OCI-LY3 (cell line): ENCODE results near the gene ANKRD33.

Experiments used
- H2AFZ ChIP-seq: fragments of 200-600, 300-600 bp; shearing (Covaris generic); 2 replicates; pipeline ENCODE4 v1.6.0; 2014; ENCODE audit warnings: antibody characterized with exemption, low read depth, low read length
- H3K27ac ChIP-seq: fragments of 200-600, 300-600 bp; sonication (generic); 2 replicates; pipeline ENCODE4 v1.5.1; 2014; ENCODE audit warnings: mild to moderate bottlenecking, low read length, moderate library complexity, mixed read lengths
- H3K27me3 ChIP-seq: fragments of 200-600, 300-600 bp; sonication (generic); 2 replicates; pipeline ENCODE4 v1.6.1; 2014; ENCODE audit warnings: low read depth, low read length, mixed read lengths
- H3K36me3 ChIP-seq: fragments of 200-600, 300-600 bp; sonication (generic); replicated peaks from 2 replicates; pipeline ENCODE3; 2014; ENCODE audit warnings: low read depth, low read length, mixed read lengths
- H3K4me1 ChIP-seq: fragments of 300-600, 200-600 bp; sonication (generic); 2 replicates; pipeline ENCODE4 v1.6.1; 2014; ENCODE audit warnings: low read length, mixed read lengths
- H3K4me2 ChIP-seq: fragments of 200-600, 300-600 bp; sonication (generic); 2 replicates; pipeline ENCODE4 v1.6.1; 2014; ENCODE audit warnings: low read length, mixed read lengths
- H3K4me3 ChIP-seq: fragments of 300-600, 200-600 bp; sonication (generic); 2 replicates; pipeline ENCODE4 v1.5.1; 2014; ENCODE audit warnings: antibody characterized with exemption, mild to moderate bottlenecking, low read length, moderate library complexity
- H3K79me2 ChIP-seq: fragments of 300-600, 200-600 bp; shearing (Covaris generic); 2 replicates; pipeline ENCODE4 v1.6.1; 2014; ENCODE audit warnings: mild to moderate bottlenecking, low read length, mixed read lengths
- H3K9ac ChIP-seq: fragments of 300-600, 200-600 bp; shearing (Covaris generic); 2 replicates; pipeline ENCODE4 v1.6.0; 2014; ENCODE audit warnings: mild to moderate bottlenecking, low read length, moderate library complexity
- H3K9me3 ChIP-seq: fragments of 200-600, 300-600 bp; shearing (Covaris generic); 2 replicates; pipeline ENCODE4 v1.6.1; 2014; ENCODE audit warnings: low read length, mixed read lengths; ENCODE audit not compliant: insufficient read depth
- H4K20me1 ChIP-seq: fragments of 200-600, 300-600 bp; sonication (generic); 2 replicates; pipeline ENCODE4 v1.6.1; 2016; ENCODE audit warnings: low read length, mixed read lengths; ENCODE audit not compliant: insufficient read depth
- EZH2phosphoT487 ChIP-seq: fragments of 200-600 bp; shearing (Covaris generic); IDR thresholded peaks from 2 replicates; pipeline ENCODE4 v1.6.1; 2018; ENCODE audit warnings: antibody characterized with exemption, mixed run types, low read depth
- TF ChIP-seq, protein P1 (sequence below): fragments of 200-600, 300-600 bp; sonication (generic); IDR thresholded peaks from 2 replicates; pipeline ENCODE4 v1.5.1; 2014; ENCODE audit warnings: antibody characterized with exemption, low read length, low read depth

The ANKRD33 gene

DNA sequence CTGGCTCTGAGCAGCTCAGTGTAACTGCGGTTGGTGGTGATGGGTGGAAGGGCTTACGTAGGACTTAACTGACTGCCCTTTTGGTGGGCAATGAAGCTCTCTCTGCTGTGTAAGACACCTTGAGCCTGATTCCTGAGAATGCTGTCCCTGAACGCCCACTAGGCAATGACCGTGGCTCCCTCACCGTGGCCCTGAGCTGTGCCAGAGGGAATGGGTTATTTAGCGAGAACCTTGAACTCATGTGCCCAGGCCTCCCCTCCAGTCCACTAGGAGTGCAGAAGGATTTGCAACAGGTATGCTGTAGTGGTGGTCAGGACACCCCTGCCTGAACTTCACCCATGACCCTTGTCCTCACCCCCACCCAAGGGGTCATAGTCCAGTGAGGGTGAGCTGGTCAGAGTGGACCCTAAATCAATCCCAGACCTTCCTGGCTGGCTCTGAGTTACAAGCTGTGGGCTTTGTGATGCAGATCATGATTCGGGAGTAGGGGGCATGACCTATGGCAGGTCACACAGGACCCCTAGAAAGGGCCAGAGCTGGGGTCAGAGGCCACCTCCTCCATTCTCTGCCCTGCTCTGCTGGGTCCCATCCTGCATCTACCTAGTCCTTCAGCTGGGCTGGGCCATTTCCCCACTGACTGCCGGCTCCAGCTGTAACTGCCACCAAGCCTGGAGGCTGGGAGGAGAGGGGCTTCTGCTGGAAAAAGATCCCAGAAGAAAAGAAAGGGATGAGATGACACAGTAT is 14.5 kb upstream of the ANKRD33 start:
- Histone ChIP-seq H3K36me3 (no peaks in the 10 kb centered on the region), H2AFZ (no peak overlapping the region), H3K4me2 (no peak overlapping the region), H3K27ac (no peak overlapping the region), H3K4me1 (peaks cover 6% of the 10 kb centered on the region; the same call in 1 of the 2 replicates), H3K9ac (no peak overlapping the region), H3K4me3 (no peak overlapping the region), H3K27me3 (peaks cover 14% of the 10 kb centered on the region), H3K9me3 (no peaks in the 10 kb centered on the region), H3K79me2 (no peaks in the 10 kb centered on the region), H4K20me1 (no peaks in the 10 kb centered on the region)
- TF ChIP-seq EZH2phosphoT487, result no peak

DNA sequence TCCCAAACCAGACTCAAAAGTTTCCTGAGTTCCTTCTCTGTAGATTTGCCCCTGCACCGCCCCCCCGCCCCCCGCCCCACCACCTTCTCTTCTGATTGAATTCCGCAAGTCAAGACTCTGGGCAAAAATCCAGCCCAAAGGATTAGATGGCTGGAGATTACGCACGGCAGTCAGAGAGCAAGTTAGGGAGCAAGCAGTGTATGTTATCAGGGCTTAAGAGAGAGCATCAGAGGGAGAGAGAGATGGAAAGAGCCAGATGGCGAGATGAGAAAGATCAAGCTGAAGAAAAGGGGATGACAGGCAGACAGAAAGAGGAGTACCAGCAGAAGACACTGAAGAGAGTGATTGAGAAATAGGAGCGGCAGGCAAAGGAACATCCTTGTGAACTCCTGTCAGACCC is 13.9 kb upstream of the ANKRD33 start:
- peaks cover 6% of the 10 kb centered on the region; the same call in 1 of the 2 replicates for H3K4me1 ChIP-seq
- H3K4me2 ChIP-seq, result no peak overlapping the region
- H4K20me1 ChIP-seq, result no peaks in the 10 kb centered on the region
- no peak overlapping the region for H3K9ac ChIP-seq
- no peaks in the 10 kb centered on the region for H3K79me2 ChIP-seq
- TF ChIP-seq EZH2phosphoT487, result no peak
- TF ChIP-seq, protein P1, sequence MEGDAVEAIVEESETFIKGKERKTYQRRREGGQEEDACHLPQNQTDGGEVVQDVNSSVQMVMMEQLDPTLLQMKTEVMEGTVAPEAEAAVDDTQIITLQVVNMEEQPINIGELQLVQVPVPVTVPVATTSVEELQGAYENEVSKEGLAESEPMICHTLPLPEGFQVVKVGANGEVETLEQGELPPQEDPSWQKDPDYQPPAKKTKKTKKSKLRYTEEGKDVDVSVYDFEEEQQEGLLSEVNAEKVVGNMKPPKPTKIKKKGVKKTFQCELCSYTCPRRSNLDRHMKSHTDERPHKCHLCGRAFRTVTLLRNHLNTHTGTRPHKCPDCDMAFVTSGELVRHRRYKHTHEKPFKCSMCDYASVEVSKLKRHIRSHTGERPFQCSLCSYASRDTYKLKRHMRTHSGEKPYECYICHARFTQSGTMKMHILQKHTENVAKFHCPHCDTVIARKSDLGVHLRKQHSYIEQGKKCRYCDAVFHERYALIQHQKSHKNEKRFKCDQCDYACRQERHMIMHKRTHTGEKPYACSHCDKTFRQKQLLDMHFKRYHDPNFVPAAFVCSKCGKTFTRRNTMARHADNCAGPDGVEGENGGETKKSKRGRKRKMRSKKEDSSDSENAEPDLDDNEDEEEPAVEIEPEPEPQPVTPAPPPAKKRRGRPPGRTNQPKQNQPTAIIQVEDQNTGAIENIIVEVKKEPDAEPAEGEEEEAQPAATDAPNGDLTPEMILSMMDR, result no peak
- no peak overlapping the region for H3K4me3 ChIP-seq
- no peaks in the 10 kb centered on the region for H3K36me3 ChIP-seq
- peaks cover 14% of the 10 kb centered on the region for H3K27me3 ChIP-seq
- no peak overlapping the region for H3K27ac ChIP-seq
- no peak overlapping the region for H2AFZ ChIP-seq
- no peaks in the 10 kb centered on the region for H3K9me3 ChIP-seq

DNA sequence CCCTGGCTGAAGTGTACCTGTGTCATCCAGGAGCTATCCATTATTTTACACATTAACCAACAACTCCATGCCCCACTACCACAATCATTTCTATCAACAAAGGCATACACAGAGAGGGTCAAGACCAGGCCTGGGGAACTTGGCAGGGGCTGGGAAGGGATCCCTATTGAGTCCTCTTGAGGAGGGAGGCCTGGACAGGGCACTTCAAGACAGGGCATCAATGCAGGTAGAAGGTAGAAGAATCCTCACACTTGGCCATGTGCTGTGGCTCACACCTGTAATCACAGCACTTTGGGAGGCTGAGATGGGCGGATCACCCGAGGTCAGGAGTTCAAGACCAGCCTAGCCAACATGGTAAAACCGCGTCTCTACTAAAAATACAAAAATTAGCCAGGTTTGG is 13.4 kb upstream of the ANKRD33 start:
- Histone ChIP-seq H3K4me2 (no peak overlapping the region), H3K9me3 (no peaks in the 10 kb centered on the region), H3K27ac (no peak overlapping the region), H4K20me1 (no peaks in the 10 kb centered on the region), H3K27me3 (peaks cover 14% of the 10 kb centered on the region), H3K79me2 (no peaks in the 10 kb centered on the region), H3K9ac (no peak overlapping the region), H3K4me1 (peaks cover 6% of the 10 kb centered on the region; the same call in 1 of the 2 replicates), H3K4me3 (no peak overlapping the region), H3K36me3 (no peaks in the 10 kb centered on the region), H2AFZ (no peak overlapping the region)
- no peak for TF ChIP-seq EZH2phosphoT487
- TF ChIP-seq, protein P1, result no peak

DNA sequence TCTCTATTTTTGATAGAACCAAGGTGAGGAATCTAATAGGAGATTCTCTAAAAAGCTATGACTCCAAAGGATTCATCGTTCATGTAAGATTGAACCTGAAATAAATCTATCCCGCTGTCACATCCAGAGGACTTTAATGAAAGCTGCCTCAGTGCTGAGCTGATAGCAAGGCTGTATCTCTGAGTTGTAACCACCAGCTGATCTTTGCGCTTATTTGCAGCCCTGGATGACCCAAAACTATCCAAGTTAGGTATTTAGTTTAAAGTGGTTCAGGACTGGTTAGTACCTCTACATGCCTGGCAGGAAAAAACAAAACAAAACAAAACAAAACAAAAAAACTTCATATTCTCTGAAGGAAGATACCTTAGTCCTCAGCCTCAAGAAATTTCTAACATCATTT is 8.8 kb upstream of the ANKRD33 start:
- Histone ChIP-seq H3K79me2 (no peaks in the 10 kb centered on the region), H3K27ac (no peak overlapping the region), H3K9me3 (no peaks in the 10 kb centered on the region), H3K4me1 (peaks cover 6% of the 10 kb centered on the region; the same call in 1 of the 2 replicates), H3K9ac (no peak overlapping the region), H4K20me1 (no peaks in the 10 kb centered on the region), H3K27me3 (no peaks in the 10 kb centered on the region), H2AFZ (no peak overlapping the region), H3K36me3 (no peaks in the 10 kb centered on the region), H3K4me2 (no peak overlapping the region), H3K4me3 (no peak overlapping the region)
- TF ChIP-seq, protein P1, result no peak
- no peak for TF ChIP-seq EZH2phosphoT487
